Activated CD4-positive, alpha-beta T cell treated with anti-CD3 and anti-CD28 coated beads, Interleukin-2, amount 10 ng/mL, durations not matched to agents 7 days and 5 days (primary cell): Measurements from ENCODE around the gene IL10. TPM values are rescaled to one million over a fixed set of nuclear protein-coding genes. Genes with fewer than 3 reads are reported as not detected.

Experiments
- CTCF ChIA-PET: fragments of 350-600 bp; sonication (Branson Sonifier 250); formaldehyde crosslinking; loops from one replicate; lab custom pipeline; 2021; ENCODE audit warnings: antibody characterized with exemption; lab: Charles Lee
- POLR2A ChIA-PET: fragments of 350-600 bp; sonication (Branson Sonifier 250); formaldehyde crosslinking; loops from one replicate; lab custom pipeline; 2021; ENCODE audit warnings: antibody characterized with exemption; lab: Charles Lee
- DNase-seq: peaks from one replicate; pipeline ENCODE4 v3.0.0-alpha.2; 2020
- H3K27ac Mint-ChIP-seq: one replicate; pipeline ENCODE4 v1.8.0; 2021; ENCODE audit warnings: mild to moderate bottlenecking, moderate library complexity, mixed read lengths
- H3K27me3 Mint-ChIP-seq: one replicate; pipeline ENCODE4 v1.8.0; 2021; ENCODE audit warnings: mixed read lengths
- H3K36me3 Mint-ChIP-seq: one replicate; pipeline ENCODE4 v1.8.0; 2021; ENCODE audit warnings: low read depth, mixed read lengths
- H3K4me1 Mint-ChIP-seq: one replicate; pipeline ENCODE4 v1.8.0; 2021; ENCODE audit warnings: mixed read lengths
- H3K4me3 Mint-ChIP-seq: one replicate; pipeline ENCODE4 v1.8.0; 2021; ENCODE audit warnings: mild to moderate bottlenecking, moderate library complexity, mixed read lengths
- H3K9me3 Mint-ChIP-seq: one replicate; pipeline ENCODE4 v1.8.0; 2021; ENCODE audit warnings: mixed read lengths
- total RNA-seq, 2 experiments: library from RNA; stranded (reverse); gene quantifications; one replicate each; pipeline ENCODE4 v1.2.3, GENCODE V29; 2021

IL10 gene
- total RNA-seq, 2 experiments from 2014 or later = 0.12 to 0.15 TPM

- ChIA-PET POLR2A (interaction anchor here (0.7 kb wide), 1 partner anchor 62 kb away, joined by 6 read pairs; no protein-coding TSS in a partner anchor), CTCF (interaction anchor here (0.5 to 4.3 kb wide), 31 partner anchors 9 to 281 kb away, joined by 3 to 43 read pairs (median 4); partner anchors contain the start of gene DYRK3)
- H3K4me3 Mint-ChIP-seq = no peak overlapping the region
- peak overlapping the region; percentile 7 for H3K27ac Mint-ChIP-seq
- H3K36me3 Mint-ChIP-seq = peaks cover 9% of the 10 kb centered on the region
- H3K4me1 Mint-ChIP-seq = peaks cover 51% of the 10 kb centered on the region
- peak; percentile 76 for DNase-seq
- H3K27me3 Mint-ChIP-seq = no peaks in the 10 kb centered on the region
- no peaks in the 10 kb centered on the region for H3K9me3 Mint-ChIP-seq
Measured at GRCh38 chr1:206725109-206725963, 47.0 kb downstream of the IL10 start.

GRCh38 chr1:206723805-206724472 lies 48.4 kb downstream of the IL10 start:
- Mint-ChIP-seq H3K27ac (no peak overlapping the region), H3K4me1 (peaks cover 47% of the 10 kb centered on the region), H3K4me3 (no peak overlapping the region), H3K36me3 (peaks cover 4% of the 10 kb centered on the region), H3K9me3 (no peaks in the 10 kb centered on the region), H3K27me3 (no peaks in the 10 kb centered on the region)
- CTCF ChIA-PET = interaction anchor here (0.9 to 3.7 kb wide), 7 partner anchors 10 to 210 kb away, joined by 3 to 43 read pairs (median 4); partner anchors contain the start of gene DYRK3
- DNase-seq = no peak
- POLR2A ChIA-PET = interaction anchor here (0.7 kb wide), 1 partner anchor 61 kb away, joined by 6 read pairs; no protein-coding TSS in a partner anchor

DNA sequence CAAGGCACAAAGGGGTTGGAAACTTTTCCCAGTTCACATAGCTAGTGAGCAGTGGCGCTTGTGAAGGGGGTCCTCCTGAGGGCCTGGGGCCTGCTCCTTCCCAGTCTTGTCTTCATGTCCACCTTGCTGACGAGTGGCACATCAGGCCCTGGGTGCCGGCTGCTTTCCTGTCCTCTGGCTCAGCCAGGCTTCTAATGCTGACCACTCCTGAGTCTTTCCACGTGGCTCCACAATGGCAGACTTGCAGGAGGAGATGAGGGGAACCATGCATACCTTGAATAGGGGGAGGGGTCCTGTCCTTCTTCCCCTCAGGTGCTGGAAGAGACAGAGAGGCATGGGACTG lies 48.9 kb downstream of the IL10 start:
- ChIA-PET CTCF (interaction anchor here (0.9 to 1.8 kb wide), 4 partner anchors 25 to 259 kb away, joined by 3 to 4 read pairs (median 3); no protein-coding TSS in a partner anchor), POLR2A (no interaction called here)
- Mint-ChIP-seq H3K27me3 (no peaks in the 10 kb centered on the region), H3K27ac (no peak overlapping the region), H3K4me3 (no peak overlapping the region), H3K9me3 (no peaks in the 10 kb centered on the region), H3K4me1 (peaks cover 50% of the 10 kb centered on the region), H3K36me3 (peaks cover 2% of the 10 kb centered on the region)
- DNase-seq = no peak

DNA sequence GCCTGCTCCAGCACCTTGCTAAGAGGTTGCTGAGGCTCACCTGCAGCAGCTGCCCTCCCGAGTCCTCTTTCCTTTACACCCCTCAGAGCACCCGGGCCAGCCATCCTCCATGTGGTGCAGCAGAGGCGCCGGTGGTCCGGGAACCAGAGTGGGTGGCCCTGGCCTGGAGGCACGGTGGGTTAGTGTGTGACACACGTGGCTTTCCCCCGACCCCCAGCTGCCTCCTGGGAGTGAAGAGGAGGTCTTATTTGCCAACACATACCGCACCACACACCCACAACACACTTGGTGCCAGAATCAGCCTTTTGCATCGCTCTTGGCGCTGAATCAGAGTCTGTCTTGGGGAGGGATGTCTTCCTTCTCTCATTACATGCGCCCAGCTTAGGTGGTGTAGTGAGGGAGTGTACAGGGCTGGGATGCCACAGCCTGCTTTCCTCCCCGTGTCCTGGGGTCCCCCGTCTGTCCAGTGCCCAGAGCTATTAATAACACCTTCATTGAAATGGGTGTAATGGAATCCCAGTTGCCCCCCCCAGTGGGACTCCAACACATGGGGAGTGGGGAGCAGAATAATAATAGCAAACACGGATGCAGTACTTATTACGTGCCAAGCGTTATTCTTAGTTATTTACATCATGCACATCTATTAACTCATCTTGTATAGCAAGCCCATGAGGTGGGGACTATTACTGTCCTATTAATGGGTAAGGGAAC lies 49.4 kb downstream of the IL10 start:
- H3K27ac Mint-ChIP-seq = no peak overlapping the region
- DNase-seq = no peak
- peaks cover 2% of the 10 kb centered on the region for H3K36me3 Mint-ChIP-seq
- H3K9me3 Mint-ChIP-seq = no peaks in the 10 kb centered on the region
- CTCF ChIA-PET = interaction anchor here (0.5 to 3.8 kb wide), 7 partner anchors 11 to 259 kb away, joined by 3 to 16 read pairs (median 3); no protein-coding TSS in a partner anchor
- POLR2A ChIA-PET = no interaction called here
- no peak overlapping the region for H3K4me3 Mint-ChIP-seq
- no peaks in the 10 kb centered on the region for H3K27me3 Mint-ChIP-seq
- H3K4me1 Mint-ChIP-seq = peaks cover 52% of the 10 kb centered on the region

DNA sequence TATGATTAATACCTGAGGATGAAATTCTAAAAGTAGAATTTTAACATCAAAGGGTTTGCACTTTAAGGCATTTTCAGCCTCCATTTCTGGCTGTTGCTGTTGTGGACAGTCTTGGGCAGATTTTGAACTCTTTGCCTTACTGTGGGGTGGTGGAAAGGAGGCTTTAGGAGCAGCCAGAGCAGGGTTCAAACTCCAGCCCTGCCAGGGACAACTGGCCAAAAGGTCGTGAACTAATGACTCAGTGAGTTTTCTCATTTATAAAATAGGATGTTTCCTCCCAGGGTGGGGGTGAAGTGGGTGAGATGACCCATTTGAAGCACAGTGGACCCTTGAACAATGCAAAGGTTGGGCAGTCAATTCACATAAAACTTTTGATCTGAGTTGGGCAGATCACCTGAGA lies 50.8 kb downstream of the IL10 start:
- no peak overlapping the region for H3K27ac Mint-ChIP-seq
- no peaks in the 10 kb centered on the region for H3K9me3 Mint-ChIP-seq
- H3K4me3 Mint-ChIP-seq = no peak overlapping the region
- H3K27me3 Mint-ChIP-seq = no peaks in the 10 kb centered on the region
- H3K36me3 Mint-ChIP-seq = peaks cover 2% of the 10 kb centered on the region
- peaks cover 60% of the 10 kb centered on the region for H3K4me1 Mint-ChIP-seq
- DNase-seq = no peak
- ChIA-PET CTCF (interaction anchor here (0.6 to 3.8 kb wide), 5 partner anchors 13 to 152 kb away, joined by 4 to 16 read pairs (median 4); no protein-coding TSS in a partner anchor), POLR2A (no interaction called here)

DNA sequence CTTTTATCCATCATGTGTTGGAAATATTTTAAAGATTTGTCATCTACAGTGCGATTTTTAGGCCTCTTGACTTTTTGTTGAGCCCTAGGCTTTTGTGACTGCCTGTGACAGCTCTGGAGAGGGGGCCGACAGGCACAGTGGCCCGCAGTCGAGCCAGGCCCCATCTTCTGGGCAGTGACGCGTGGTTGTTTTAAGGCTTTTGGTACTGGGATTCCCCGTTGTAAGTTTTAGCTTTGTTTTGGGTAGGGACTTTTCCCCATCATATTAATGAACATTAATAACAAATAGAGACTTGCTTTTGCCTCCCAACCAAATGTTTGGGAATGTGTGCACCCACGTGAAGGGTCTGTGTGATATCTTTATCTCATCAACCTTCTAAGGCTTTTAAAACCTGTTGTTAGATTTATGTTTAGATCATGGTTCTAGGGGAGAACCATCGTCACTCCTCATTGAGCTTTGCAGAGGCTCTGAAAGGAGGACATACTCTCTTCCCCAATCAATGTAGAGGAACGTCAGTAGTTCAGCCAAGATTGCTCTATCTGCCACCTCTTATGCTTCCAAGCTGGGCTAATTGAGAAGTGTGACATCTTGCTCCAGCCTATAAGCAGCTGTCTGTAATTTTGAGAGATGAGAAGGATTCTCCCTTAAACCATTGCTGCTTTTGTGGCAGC lies 53.0 kb downstream of the IL10 start:
- ChIA-PET POLR2A (interaction anchor here (0.8 kb wide), 1 partner anchor 55 kb away, joined by 3 read pairs; no protein-coding TSS in a partner anchor), CTCF (interaction anchor here (0.5 to 3.8 kb wide), 10 partner anchors 12 to 227 kb away, joined by 3 to 16 read pairs (median 4); no protein-coding TSS in a partner anchor)
- Mint-ChIP-seq H3K4me1 (peaks cover 62% of the 10 kb centered on the region), H3K9me3 (no peaks in the 10 kb centered on the region), H3K4me3 (no peak overlapping the region), H3K27ac (no peak overlapping the region), H3K36me3 (peaks cover 2% of the 10 kb centered on the region), H3K27me3 (no peaks in the 10 kb centered on the region)
- DNase-seq = no peak

DNA sequence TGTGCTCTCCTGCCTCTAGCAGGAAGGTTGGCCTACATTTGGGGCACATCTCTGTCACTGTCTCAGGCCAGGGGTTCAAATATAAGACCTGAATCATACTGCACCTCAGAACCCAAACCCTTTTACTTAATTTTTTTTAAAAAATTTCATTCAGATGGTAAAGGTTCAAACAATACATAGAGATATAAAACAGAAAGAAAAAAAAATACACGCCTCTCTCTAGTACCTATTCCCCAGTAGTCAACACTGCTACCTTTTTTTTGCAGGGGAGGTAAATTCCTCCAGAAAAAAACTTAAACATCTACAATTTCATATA lies 54.7 kb downstream of the IL10 start:
- peaks cover 73% of the 10 kb centered on the region for H3K4me1 Mint-ChIP-seq
- POLR2A ChIA-PET = no interaction called here
- H3K27me3 Mint-ChIP-seq = no peaks in the 10 kb centered on the region
- no peak for DNase-seq
- no peak overlapping the region for H3K4me3 Mint-ChIP-seq
- CTCF ChIA-PET = interaction anchor here (1.0 kb wide), 1 partner anchor 94 kb away, joined by 3 read pairs; no protein-coding TSS in a partner anchor
- no peaks in the 10 kb centered on the region for H3K9me3 Mint-ChIP-seq
- H3K36me3 Mint-ChIP-seq = peaks cover 4% of the 10 kb centered on the region
- H3K27ac Mint-ChIP-seq = peak overlapping the region; percentile 82

Other genes with a start within 250 kb of the IL10 start
- gene EIF2D, start 160.0 kb downstream of the IL10 start, total RNA-seq = 10 to 100 TPM; 44.5 to 51.6 TPM
- 1 to 10 TPM; 4.0 to 4.3 TPM for gene DYRK3, start 137.0 kb downstream of the IL10 start, total RNA-seq
- 10 to 100 TPM; 55.5 to 57.4 TPM for gene MAPKAPK2, start 87.6 kb downstream of the IL10 start, total RNA-seq
- not detected for gene IL19, start 1.7 kb downstream of the IL10 start, total RNA-seq
- gene IL20, start 93.1 kb upstream of the IL10 start, total RNA-seq = not detected
- gene IL24, start 124.9 kb upstream of the IL10 start, total RNA-seq = not detected
- gene FCMR, start 149.4 kb upstream of the IL10 start, total RNA-seq = 100 to 1,000 TPM; 151 to 157 TPM
- not detected for gene PIGR, start 174.0 kb upstream of the IL10 start, total RNA-seq
- not detected for gene FCAMR, start 198.0 kb upstream of the IL10 start, total RNA-seq